GM12864 (cell line): Measurements from ENCODE around the gene PIP5K1B.
A peak's percentile ranks its signal among the peaks of the same experiment; 100 is the strongest.

Experiments used
- DNase-seq: peaks from one replicate; pipeline ENCODE4 v3.0.0-alpha.2; 2011; ENCODE audit warnings: low read depth
- H3K4me3 ChIP-seq: 2 replicates; pipeline ENCODE4 v1.5.1; 2011; ENCODE audit warnings: mild to moderate bottlenecking, low read depth, low read length, control low read depth
- CTCF ChIP-seq: IDR thresholded peaks from 2 replicates; pipeline ENCODE4 v1.5.1; 2011; ENCODE audit warnings: low read depth, mild to moderate bottlenecking, moderate library complexity, low read length, control low read depth, inconsistent platforms; ENCODE audit errors: missing control alignments

PIP5K1B gene

GRCh38 chr9:69016191-69017096 lies 311.4 kb downstream of the PIP5K1B start:
- no peak for DNase-seq
- no peak overlapping the region for H3K4me3 ChIP-seq
- no peak for TF ChIP-seq CTCF

GRCh38 chr9:69018737-69019136 lies 313.7 kb downstream of the PIP5K1B start:
- H3K4me3 ChIP-seq = no peak overlapping the region
- no peak for DNase-seq
- no peak for TF ChIP-seq CTCF

GRCh38 chr9:69019808-69020207 lies 314.8 kb downstream of the PIP5K1B start:
- TF ChIP-seq CTCF = no peak
- DNase-seq = no peak
- H3K4me3 ChIP-seq = no peak overlapping the region

- H3K4me3 ChIP-seq = no peak overlapping the region
- DNase-seq = no peak
- no peak for TF ChIP-seq CTCF
Measured at GRCh38 chr9:69020301-69021145, 315.5 kb downstream of the PIP5K1B start.

GRCh38 chr9:69023650-69024049 lies 318.6 kb downstream of the PIP5K1B start:
- no peak overlapping the region for H3K4me3 ChIP-seq
- DNase-seq = no peak
- no peak for TF ChIP-seq CTCF

GRCh38 chr9:69027355-69028097 lies 322.5 kb downstream of the PIP5K1B start:
- H3K4me3 ChIP-seq = no peak overlapping the region
- peak; percentile 83 for TF ChIP-seq CTCF
- DNase-seq = peak; percentile 26
